Neural progenitor cell (in vitro differentiated cells): ENCODE results near the gene CRYBA4. TPM values are rescaled to one million over a fixed set of nuclear protein-coding genes. Genes with fewer than 3 reads are reported as not detected.

Source experiments
- DNase-seq: peaks from one replicate; pipeline ENCODE4 v3.0.0-alpha.2; 2016; ENCODE audit warnings: low spot score
- H2AFZ ChIP-seq: fragments of 200-600 bp; sonication (generic); replicated peaks from 2 replicates; pipeline ENCODE4 v1.6.1; 2016; ENCODE audit warnings: antibody characterized with exemption
- H3F3A ChIP-seq: fragments of 200-600 bp; sonication (generic); 2 replicates; pipeline ENCODE4 v1.6.1; 2016; ENCODE audit warnings: antibody characterized with exemption, low read depth
- H3K27ac ChIP-seq: fragments of 200-600 bp; sonication (generic); 2 replicates; pipeline ENCODE4 v1.5.1; 2016; ENCODE audit warnings: mild to moderate bottlenecking
- H3K27me3 ChIP-seq: fragments of 200-600 bp; sonication (generic); 2 replicates; pipeline ENCODE4 v1.6.1; 2016; ENCODE audit warnings: mild to moderate bottlenecking, moderate library complexity
- H3K36me3 ChIP-seq: fragments of 200-600 bp; sonication (generic); 2 replicates; pipeline ENCODE4 v1.5.1; 2016
- H3K4me1 ChIP-seq: fragments of 200-600 bp; sonication (generic); 2 replicates; pipeline ENCODE4 v1.6.1; 2016; ENCODE audit warnings: mixed run types
- H3K4me2 ChIP-seq: fragments of 200-600 bp; sonication (generic); 2 replicates; pipeline ENCODE4 v1.6.1; 2016
- H3K4me3 ChIP-seq: fragments of 200-600 bp; sonication (generic); 2 replicates; pipeline ENCODE4 v1.5.1; 2016
- H3K79me2 ChIP-seq: fragments of 200-600 bp; sonication (generic); 2 replicates; pipeline ENCODE4 v1.6.1; 2016; ENCODE audit warnings: low read depth
- H3K9ac ChIP-seq: fragments of 200-600 bp; sonication (generic); 2 replicates; pipeline ENCODE4 v1.6.1; 2016
- H3K9me3 ChIP-seq: fragments of 200-600 bp; sonication (generic); 2 replicates; pipeline ENCODE4 v1.5.1; 2016; ENCODE audit warnings: low read depth
- H4K20me1 ChIP-seq: fragments of 200-600 bp; sonication (generic); 2 replicates; pipeline ENCODE4 v1.6.1; 2016; ENCODE audit warnings: low read depth
- H3K27ac Mint-ChIP-seq: 3 replicates; pipeline ENCODE4 v1.8.0; 2021; ENCODE audit warnings: mixed read lengths
- H3K27me3 Mint-ChIP-seq: 2 replicates; pipeline ENCODE4 v1.8.0; 2022; ENCODE audit warnings: low read depth, mild to moderate bottlenecking, inconsistent platforms, moderate library complexity, mixed read lengths; ENCODE audit not compliant: insufficient read depth
- H3K36me3 Mint-ChIP-seq: 3 replicates; pipeline ENCODE4 v1.8.0; 2021; ENCODE audit warnings: mixed read lengths
- H3K4me1 Mint-ChIP-seq: 3 replicates; pipeline ENCODE4 v1.8.0; 2021; ENCODE audit warnings: mixed read lengths
- H3K4me3 Mint-ChIP-seq: 3 replicates; pipeline ENCODE4 v1.8.0; 2021; ENCODE audit warnings: mild to moderate bottlenecking, moderate library complexity, mixed read lengths
- H3K9me3 Mint-ChIP-seq: 3 replicates; pipeline ENCODE4 v1.8.0; 2020; ENCODE audit warnings: mixed read lengths
- EZH2 ChIP-seq: fragments of 200-600 bp; sonication (generic); IDR thresholded peaks from 2 replicates; pipeline ENCODE4 v1.6.1; 2017; ENCODE audit warnings: antibody characterized with exemption, mild to moderate bottlenecking, moderate library complexity
- EZH2phosphoT487 ChIP-seq: fragments of 200-600 bp; sonication (generic); IDR thresholded peaks from 2 replicates; pipeline ENCODE4 v1.6.1; 2017; ENCODE audit warnings: antibody characterized with exemption
- total RNA-seq: library from RNA; depleted of rRNA; stranded (reverse); fragments of >200 nt; gene quantifications from 2 replicates; pipeline ENCODE4 v1.2.3, GENCODE V29; 2015; ENCODE audit warnings: low replicate concordance
- TF ChIP-seq, protein P1 (sequence below): fragments of 200-600 bp; sonication (generic); IDR thresholded peaks from 2 replicates; pipeline ENCODE4 v1.5.1; 2017; ENCODE audit warnings: antibody characterized with exemption, mild to moderate bottlenecking

CRYBA4 gene
- total RNA-seq, 1 donor from 2014 or later, result 1.1 TPM

DNA sequence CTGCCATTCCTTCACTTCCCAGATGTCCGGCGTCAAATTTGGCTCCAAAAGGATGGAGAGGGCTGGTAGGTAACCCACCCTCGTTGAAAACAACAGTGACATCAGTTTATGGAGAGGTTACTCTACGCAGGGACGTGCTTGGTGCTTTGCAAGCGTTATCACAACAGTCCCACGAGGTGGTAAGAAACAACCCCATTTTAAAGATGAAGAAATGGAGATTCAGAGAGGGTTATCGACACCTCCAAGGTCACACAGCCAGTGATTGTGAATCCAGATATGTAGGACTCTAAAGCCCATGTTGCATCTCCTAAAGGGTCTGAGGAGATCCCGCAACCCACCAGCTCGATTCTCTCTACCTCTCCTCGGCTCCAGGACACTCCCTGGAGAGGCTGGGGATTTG, 36.4 kb downstream of the CRYBA4 start:
- Mint-ChIP-seq H3K9me3 (no peaks in the 10 kb centered on the region), H3K27ac (no peak overlapping the region), H3K4me3 (peak overlapping the region; percentile 99), H3K27me3 (peaks cover 10% of the 10 kb centered on the region), H3K4me1 (peaks cover 40% of the 10 kb centered on the region), H3K36me3 (no peaks in the 10 kb centered on the region)
- H3K79me2 ChIP-seq, result peaks cover 50% of the 10 kb centered on the region
- peaks cover 40% of the 10 kb centered on the region for H3K4me1 ChIP-seq
- H3K4me3 ChIP-seq, result peak overlapping the region; percentile 97
- TF ChIP-seq EZH2phosphoT487 (no peak), EZH2 (no peak)
- TF ChIP-seq, protein P1, sequence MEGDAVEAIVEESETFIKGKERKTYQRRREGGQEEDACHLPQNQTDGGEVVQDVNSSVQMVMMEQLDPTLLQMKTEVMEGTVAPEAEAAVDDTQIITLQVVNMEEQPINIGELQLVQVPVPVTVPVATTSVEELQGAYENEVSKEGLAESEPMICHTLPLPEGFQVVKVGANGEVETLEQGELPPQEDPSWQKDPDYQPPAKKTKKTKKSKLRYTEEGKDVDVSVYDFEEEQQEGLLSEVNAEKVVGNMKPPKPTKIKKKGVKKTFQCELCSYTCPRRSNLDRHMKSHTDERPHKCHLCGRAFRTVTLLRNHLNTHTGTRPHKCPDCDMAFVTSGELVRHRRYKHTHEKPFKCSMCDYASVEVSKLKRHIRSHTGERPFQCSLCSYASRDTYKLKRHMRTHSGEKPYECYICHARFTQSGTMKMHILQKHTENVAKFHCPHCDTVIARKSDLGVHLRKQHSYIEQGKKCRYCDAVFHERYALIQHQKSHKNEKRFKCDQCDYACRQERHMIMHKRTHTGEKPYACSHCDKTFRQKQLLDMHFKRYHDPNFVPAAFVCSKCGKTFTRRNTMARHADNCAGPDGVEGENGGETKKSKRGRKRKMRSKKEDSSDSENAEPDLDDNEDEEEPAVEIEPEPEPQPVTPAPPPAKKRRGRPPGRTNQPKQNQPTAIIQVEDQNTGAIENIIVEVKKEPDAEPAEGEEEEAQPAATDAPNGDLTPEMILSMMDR, result no peak
- H4K20me1 ChIP-seq, result peaks cover 32% of the 10 kb centered on the region
- H3F3A ChIP-seq, result peaks cover 74% of the 10 kb centered on the region
- H2AFZ ChIP-seq, result no peak overlapping the region
- no peaks in the 10 kb centered on the region for H3K9me3 ChIP-seq
- H3K27me3 ChIP-seq, result no peaks in the 10 kb centered on the region
- H3K36me3 ChIP-seq, result no peaks in the 10 kb centered on the region
- peak overlapping the region; percentile 90 for H3K4me2 ChIP-seq
- H3K27ac ChIP-seq, result peak overlapping the region; percentile 80
- peak overlapping the region; percentile 79 for H3K9ac ChIP-seq
- no peak for DNase-seq

DNA sequence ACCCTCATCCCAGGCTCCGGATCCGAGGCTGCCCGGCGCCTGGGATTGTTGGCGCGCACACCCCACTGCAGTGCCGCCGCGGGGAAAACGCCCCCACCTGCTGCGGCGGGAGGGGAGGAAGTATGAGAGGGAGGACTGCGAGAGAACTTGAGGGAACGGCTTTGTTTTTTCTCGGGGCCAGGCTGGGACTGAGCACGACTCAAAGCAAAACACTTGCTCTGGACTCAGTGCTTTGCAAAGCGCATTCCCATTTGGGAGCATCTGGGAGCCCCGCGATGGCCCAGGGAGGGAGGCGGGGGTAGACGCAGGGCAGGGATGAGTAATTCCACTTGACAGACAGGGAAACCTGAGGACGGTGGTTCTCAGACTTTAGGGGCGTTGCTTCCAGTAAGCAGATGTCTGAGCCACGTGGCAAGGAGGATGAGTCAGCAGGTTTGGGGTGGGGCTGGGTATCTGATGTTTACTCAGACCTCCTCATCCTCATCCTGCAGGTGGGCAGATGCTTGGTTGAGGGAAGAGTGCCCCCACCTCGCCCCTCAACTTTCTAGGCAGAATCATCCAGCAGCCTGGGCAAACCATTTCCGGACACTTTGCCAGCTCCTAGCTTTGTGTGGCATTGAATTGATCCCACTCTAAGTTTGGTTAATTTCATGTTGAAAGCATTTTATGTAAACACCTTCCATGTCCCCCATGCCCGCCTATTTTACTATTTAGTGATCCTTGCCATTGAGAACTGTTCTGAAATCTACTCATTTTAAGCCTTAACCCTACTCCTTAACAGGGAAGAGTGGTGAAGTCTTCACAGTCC, 37.1 kb downstream of the CRYBA4 start:
- Histone ChIP-seq H3K9ac (peak overlapping the region; percentile 24), H3K27ac (peak overlapping the region; percentile 80), H4K20me1 (peaks cover 37% of the 10 kb centered on the region), H3F3A (peaks cover 77% of the 10 kb centered on the region), H3K27me3 (no peaks in the 10 kb centered on the region), H3K79me2 (peaks cover 56% of the 10 kb centered on the region), H3K4me1 (peaks cover 40% of the 10 kb centered on the region), H3K36me3 (no peaks in the 10 kb centered on the region), H3K4me2 (peak overlapping the region; percentile 90), H2AFZ (no peak overlapping the region), H3K9me3 (no peaks in the 10 kb centered on the region), H3K4me3 (peak overlapping the region; percentile 97)
- Mint-ChIP-seq H3K36me3 (peaks cover 4% of the 10 kb centered on the region), H3K4me3 (peak overlapping the region; percentile 99), H3K4me1 (peaks cover 43% of the 10 kb centered on the region), H3K27me3 (peaks cover 10% of the 10 kb centered on the region), H3K9me3 (no peaks in the 10 kb centered on the region), H3K27ac (peak overlapping the region; percentile 57)
- peak; percentile 94 for DNase-seq
- TF ChIP-seq, protein P1, result no peak
- TF ChIP-seq EZH2 (no peak), EZH2phosphoT487 (no peak)

DNA sequence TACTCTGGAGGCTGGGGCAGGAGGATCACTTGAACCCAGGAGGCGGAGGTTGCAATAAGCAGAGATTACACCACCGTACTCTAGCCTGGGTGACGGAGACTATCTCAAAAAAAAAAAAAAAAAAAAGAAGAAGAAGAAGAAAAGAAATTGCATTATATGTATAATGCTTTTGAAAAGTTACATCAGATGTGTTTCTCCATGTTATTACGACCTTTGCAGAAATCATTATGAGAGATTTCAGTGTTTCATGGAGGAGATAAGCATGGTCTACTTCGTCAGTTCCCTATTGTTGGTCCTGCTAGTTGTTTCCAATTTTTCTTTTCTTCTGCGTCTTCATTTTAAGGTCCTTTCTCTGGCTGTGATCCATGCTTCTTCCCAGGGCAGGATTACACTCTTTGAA, 38.6 kb downstream of the CRYBA4 start:
- Histone ChIP-seq H4K20me1 (peaks cover 45% of the 10 kb centered on the region), H3K79me2 (peaks cover 66% of the 10 kb centered on the region), H3K4me2 (peak overlapping the region; percentile 90), H3K4me1 (peaks cover 47% of the 10 kb centered on the region), H3K4me3 (peak overlapping the region; percentile 47), H3K9me3 (no peaks in the 10 kb centered on the region), H3K9ac (no peak overlapping the region), H3F3A (peaks cover 82% of the 10 kb centered on the region), H3K27ac (peak overlapping the region; percentile 98), H3K36me3 (peaks cover 2% of the 10 kb centered on the region), H3K27me3 (no peaks in the 10 kb centered on the region), H2AFZ (no peak overlapping the region)
- peak overlapping the region; percentile 96 for H3K27ac Mint-ChIP-seq
- no peak for DNase-seq
- H3K27me3 Mint-ChIP-seq, result peaks cover 10% of the 10 kb centered on the region
- H3K4me3 Mint-ChIP-seq, result peak overlapping the region; percentile 78
- peaks cover 50% of the 10 kb centered on the region for H3K4me1 Mint-ChIP-seq
- peaks cover 8% of the 10 kb centered on the region for H3K36me3 Mint-ChIP-seq
- TF ChIP-seq EZH2, result no peak
- TF ChIP-seq EZH2phosphoT487, result no peak
- TF ChIP-seq, protein P1, result no peak
- no peaks in the 10 kb centered on the region for H3K9me3 Mint-ChIP-seq
